Keratinocyte (primary cell): ENCODE measurements around the gene CDH13. TPM values are rescaled to one million over a fixed set of nuclear protein-coding genes. Genes with fewer than 3 reads are reported as not detected.

Experiments used
- DNase-seq: peaks from one replicate; pipeline ENCODE4 v3.0.0-alpha.2; 2011; ENCODE audit warnings: low read depth, missing footprints, low spot score
- FAIRE-seq: peaks from 2 replicates; lab custom pipeline; 2011; peaks lifted over from hg19 to GRCh38; lab: Jason Lieb, UNC
- H2AFZ ChIP-seq: 2 replicates; pipeline ENCODE4 v1.6.0; 2012; ENCODE audit warnings: low read length, control low read depth, inconsistent platforms; ENCODE audit not compliant: control insufficient read depth
- H3K27ac ChIP-seq: 2 replicates; pipeline ENCODE4 v1.5.1; 2011; ENCODE audit warnings: low read length; ENCODE audit not compliant: control insufficient read depth, insufficient read depth
- H3K27me3 ChIP-seq: 3 replicates; pipeline ENCODE4 v1.6.0; 2011; ENCODE audit warnings: low read length; ENCODE audit not compliant: control insufficient read depth, insufficient read depth; ENCODE audit errors: extremely low read depth
- H3K36me3 ChIP-seq, 2 experiments: 2 replicates in 1 of 2; 3 replicates in 1 of 2; pipeline ENCODE4 v1.5.1; 2011; ENCODE audit warnings: low read length in 2 of 2, mild to moderate bottlenecking in 1 of 2; ENCODE audit not compliant: control insufficient read depth in 2 of 2, insufficient read depth in 2 of 2; ENCODE audit errors: extremely low read depth in 1 of 2
- H3K4me1 ChIP-seq: 3 replicates; pipeline ENCODE4 v1.5.1; 2011; ENCODE audit warnings: low read length; ENCODE audit not compliant: control insufficient read depth, insufficient read depth; ENCODE audit errors: extremely low read depth
- H3K4me2 ChIP-seq: 3 replicates; pipeline ENCODE4 v1.6.0; 2011; ENCODE audit warnings: low read depth, low read length; ENCODE audit not compliant: control insufficient read depth, insufficient read depth; ENCODE audit errors: extremely low read depth
- H3K4me3 ChIP-seq, 3 experiments: fragments of 200-600 bp in 1 of 3; sonication (generic) in 1 of 3; 2 replicates in 2 of 3; 3 replicates in 1 of 3; pipeline ENCODE4 v1.5.1; 2011 to 2016; ENCODE audit warnings: low read length in 3 of 3, mild to moderate bottlenecking in 3 of 3, control low read depth in 2 of 3, inconsistent platforms in 1 of 3, low read depth in 1 of 3, mixed read lengths in 1 of 3, mixed run types in 1 of 3, moderate library complexity in 1 of 3; ENCODE audit not compliant: control insufficient read depth in 2 of 3, insufficient read depth in 2 of 3; ENCODE audit errors: extremely low read depth in 1 of 3
- H3K79me2 ChIP-seq: 2 replicates; pipeline ENCODE4 v1.6.0; 2012; ENCODE audit warnings: low read length; ENCODE audit not compliant: control insufficient read depth, insufficient read depth
- H3K9ac ChIP-seq: 3 replicates; pipeline ENCODE4 v1.6.0; 2011; ENCODE audit warnings: low read length; ENCODE audit not compliant: control insufficient read depth, insufficient read depth; ENCODE audit errors: extremely low read depth
- H3K9me1 ChIP-seq: 3 replicates; pipeline ENCODE4 v1.6.0; 2011; ENCODE audit warnings: low read length; ENCODE audit not compliant: control insufficient read depth, insufficient read depth; ENCODE audit errors: extremely low read depth
- H3K9me3 ChIP-seq: 2 replicates; pipeline ENCODE4 v1.5.1; 2012; ENCODE audit warnings: low read depth, low read length; ENCODE audit not compliant: control insufficient read depth
- H4K20me1 ChIP-seq: 3 replicates; pipeline ENCODE4 v1.6.0; 2011; ENCODE audit warnings: low read length; ENCODE audit not compliant: control insufficient read depth, insufficient read depth; ENCODE audit errors: extremely low read depth
- CTCF ChIP-seq, 3 experiments: IDR thresholded peaks in 1 of 3; conservative IDR thresholded peaks in 1 of 3; optimal IDR thresholded peaks in 1 of 3; 2 replicates in 2 of 3; 3 replicates in 1 of 3; pipeline versions ENCODE3 to v1.5.1; 2011; ENCODE audit warnings: low read length in 3 of 3, mild to moderate bottlenecking in 3 of 3, moderate library complexity in 2 of 3, control low read depth in 1 of 3, inconsistent platforms in 1 of 3; ENCODE audit not compliant: insufficient read depth in 2 of 3; ENCODE audit errors: extremely low read depth in 1 of 3
- EZH2 ChIP-seq: IDR thresholded peaks from one replicate; pipeline ENCODE4 v1.6.1; 2012; ENCODE audit warnings: inconsistent platforms, mild to moderate bottlenecking, low read length, moderate library complexity
- dilution Hi-C: fragments of 300-500 bp; cut with MboI; formaldehyde crosslinking; loops from one replicate; pipeline ENCODE4 v1.7.0; 2020; ENCODE audit warnings: low sequenced_read_pairs; ENCODE audit not compliant: extremely low pct_ligation_motif_present
- polyA plus RNA-seq, 5 experiments: library from polyadenylated mRNA; depleted of rRNA in 3 of 5; stranded (reverse) in 3 of 5; stranded (forward) in 1 of 5; unstranded in 1 of 5; fragments of >200 nt; gene quantifications; 1 replicate in 1 of 5; 2 replicates in 3 of 5; 3 replicates in 1 of 5; pipeline versions ENCODE4 v1.2.1 to v1.2.3, GENCODE V29; 2011 to 2012; ENCODE audit warnings: missing spikeins in 2 of 5, low read depth in 1 of 5, low replicate concordance in 1 of 5

Gene CDH13
- polyA plus RNA-seq, 1 donor (not counting 4 experiments of a cell fraction or from before 2014, with no cell fraction given): 111 TPM

DNA sequence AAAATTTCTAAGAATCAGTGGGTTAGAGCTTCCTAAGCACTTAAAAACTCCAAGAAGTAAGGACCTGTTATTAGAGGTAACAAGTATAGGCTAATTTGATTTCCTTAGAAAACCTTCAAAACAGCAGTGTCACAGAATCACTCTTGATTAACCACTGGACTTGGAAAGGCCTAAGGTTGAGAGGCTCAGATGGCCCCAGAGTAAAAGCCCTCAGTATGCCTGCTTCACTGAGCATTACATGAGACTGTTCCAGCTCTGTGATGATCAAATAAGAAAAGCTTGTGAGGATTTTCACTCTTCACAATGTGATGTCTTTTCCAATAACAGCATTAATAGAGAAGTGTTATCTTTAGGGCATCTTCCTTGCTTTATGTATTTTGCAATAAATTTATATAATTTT, 671.8 kb downstream of the CDH13 start:
- dilution Hi-C loops: no loop called here
- no peaks in the 10 kb centered on the region for H3K27me3 ChIP-seq
- H4K20me1 ChIP-seq: no peaks in the 10 kb centered on the region
- TF ChIP-seq CTCF (optimal IDR thresholded peaks at IDR 0.05 in 1 of 3, IDR thresholded peaks at IDR 0.05 in 1 of 3, conservative IDR thresholded peaks at IDR 0.05 in 1 of 3; ENCODE audit: extremely low read depth in 1 of 3, insufficient read depth in 2 of 3, low read length in 3 of 3): no peak
- no peak for TF ChIP-seq EZH2
- H2AFZ ChIP-seq: no peak overlapping the region
- FAIRE-seq (no peak), DNase-seq (no peak)
- H3K9ac ChIP-seq: no peak overlapping the region
- no peaks in the 10 kb centered on the region for H3K79me2 ChIP-seq
- no peak overlapping the region for H3K4me3 ChIP-seq
- H3K27ac ChIP-seq: no peak overlapping the region
- no peaks in the 10 kb centered on the region for H3K4me1 ChIP-seq
- no peak overlapping the region for H3K4me2 ChIP-seq
- no peaks in the 10 kb centered on the region for H3K9me1 ChIP-seq
- no peaks in the 10 kb centered on the region for H3K9me3 ChIP-seq
- no peaks in the 10 kb centered on the region for H3K36me3 ChIP-seq

- TF ChIP-seq CTCF (optimal IDR thresholded peaks at IDR 0.05 in 1 of 3, IDR thresholded peaks at IDR 0.05 in 1 of 3, conservative IDR thresholded peaks at IDR 0.05 in 1 of 3; ENCODE audit: extremely low read depth in 1 of 3, insufficient read depth in 2 of 3, low read length in 3 of 3) (no peak), EZH2 (no peak)
- DNase-seq (no peak), FAIRE-seq (no peak)
- Histone ChIP-seq H2AFZ (no peak overlapping the region), H3K27me3 (no peaks in the 10 kb centered on the region), H3K4me1 (no peaks in the 10 kb centered on the region), H3K4me3 (no peak overlapping the region), H3K36me3 (no peaks in the 10 kb centered on the region), H3K9me1 (no peaks in the 10 kb centered on the region), H3K4me2 (no peak overlapping the region), H3K9me3 (no peaks in the 10 kb centered on the region), H3K79me2 (no peaks in the 10 kb centered on the region), H3K27ac (no peak overlapping the region), H4K20me1 (no peaks in the 10 kb centered on the region), H3K9ac (no peak overlapping the region)
- dilution Hi-C loops: no loop called here
Measured at GRCh38 chr16:83300326-83300725, 673.6 kb downstream of the CDH13 start.
